Measurements from ENCODE around the gene ELAPOR2. TPM values are rescaled to one million over a fixed set of nuclear protein-coding genes. Genes with fewer than 3 reads are reported as not detected.

The ELAPOR2 gene
- total and polyA plus RNA-seq, 9 of the 15 experiments (the other 6 are each of a cell fraction or from before 2014, with no cell fraction given), result 9.2 to 72.0 (median 35.0) TPM

DNA sequence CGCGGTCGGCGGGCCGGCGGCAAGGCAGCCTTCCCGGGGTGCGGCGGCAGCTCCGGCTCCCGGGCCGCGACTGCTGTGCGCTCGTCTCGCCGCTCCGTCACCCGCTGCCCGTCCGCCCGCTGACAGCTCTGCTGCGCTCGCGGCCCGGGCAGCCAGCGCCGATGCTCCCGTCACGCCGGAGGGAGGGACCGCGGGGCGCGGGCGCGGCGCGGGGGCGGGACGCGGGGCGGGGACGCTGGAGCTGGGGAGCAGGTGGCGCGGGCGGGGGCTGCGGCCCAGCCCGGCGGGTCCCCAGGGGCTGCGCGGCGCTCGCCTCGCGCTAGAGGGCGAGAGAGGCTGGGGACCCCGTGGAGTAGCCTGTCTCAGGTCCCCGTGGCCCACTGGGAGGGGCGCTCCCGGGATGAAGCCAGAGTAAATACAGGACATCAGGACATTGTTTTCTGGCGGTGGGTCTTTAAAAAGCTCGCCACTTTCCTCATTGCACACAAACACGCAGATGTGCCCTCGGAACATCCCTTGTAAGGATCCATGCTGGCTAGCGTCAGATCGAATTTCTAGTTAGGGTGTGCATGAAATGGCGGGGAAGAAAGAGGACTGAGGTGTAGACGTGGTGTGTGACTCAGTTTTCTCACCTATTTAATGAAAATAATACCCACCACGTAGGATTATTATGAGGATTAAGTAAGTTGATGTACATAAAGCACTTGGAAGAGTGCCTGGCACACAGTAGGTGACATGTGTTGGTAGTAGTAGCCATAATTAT lies at the start of gene ELAPOR2 (continued):
- TF ChIP-seq, protein P1, sequence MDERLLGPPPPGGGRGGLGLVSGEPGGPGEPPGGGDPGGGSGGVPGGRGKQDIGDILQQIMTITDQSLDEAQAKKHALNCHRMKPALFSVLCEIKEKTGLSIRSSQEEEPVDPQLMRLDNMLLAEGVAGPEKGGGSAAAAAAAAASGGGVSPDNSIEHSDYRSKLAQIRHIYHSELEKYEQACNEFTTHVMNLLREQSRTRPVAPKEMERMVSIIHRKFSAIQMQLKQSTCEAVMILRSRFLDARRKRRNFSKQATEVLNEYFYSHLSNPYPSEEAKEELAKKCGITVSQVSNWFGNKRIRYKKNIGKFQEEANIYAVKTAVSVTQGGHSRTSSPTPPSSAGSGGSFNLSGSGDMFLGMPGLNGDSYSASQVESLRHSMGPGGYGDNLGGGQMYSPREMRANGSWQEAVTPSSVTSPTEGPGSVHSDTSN (CRISPR knock-in tag; IDR thresholded peaks at IDR 0.05; ENCODE audit: low read depth), result no peak
- TF ChIP-seq, protein P1 (tag; conservative IDR thresholded peaks at IDR 0.05; ENCODE audit: low read depth), result peak; percentile 10; the same call in 1 of the 2 replicates
- TF ChIP-seq XRCC5 (IDR thresholded peaks at IDR 0.05; ENCODE audit: low read depth, low read length) (0 out of 2 replicates have a peak, but pooled peaks have one; percentile 22), CXXC5 (CRISPR knock-in tag; IDR thresholded peaks at IDR 0.05) (peak; percentile 78), FOSL1 (tag; conservative IDR thresholded peaks at IDR 0.05) (peak; percentile 32), POLR2G (IDR thresholded peaks at IDR 0.05; ENCODE audit: low read depth, low read length) (peak; percentile 83), MECOM (CRISPR knock-in tag; IDR thresholded peaks at IDR 0.05) (0 out of 2 replicates have a peak, but pooled peaks have one; percentile 32), HDAC1 (IDR thresholded peaks at IDR 0.05) (peak in 1 of 2 experiments; percentile 32; a peak in 1 of 4 replicates), EP400 (IDR thresholded peaks at IDR 0.05) (peak; percentile 77)
- TF ChIP-seq, protein P2, sequence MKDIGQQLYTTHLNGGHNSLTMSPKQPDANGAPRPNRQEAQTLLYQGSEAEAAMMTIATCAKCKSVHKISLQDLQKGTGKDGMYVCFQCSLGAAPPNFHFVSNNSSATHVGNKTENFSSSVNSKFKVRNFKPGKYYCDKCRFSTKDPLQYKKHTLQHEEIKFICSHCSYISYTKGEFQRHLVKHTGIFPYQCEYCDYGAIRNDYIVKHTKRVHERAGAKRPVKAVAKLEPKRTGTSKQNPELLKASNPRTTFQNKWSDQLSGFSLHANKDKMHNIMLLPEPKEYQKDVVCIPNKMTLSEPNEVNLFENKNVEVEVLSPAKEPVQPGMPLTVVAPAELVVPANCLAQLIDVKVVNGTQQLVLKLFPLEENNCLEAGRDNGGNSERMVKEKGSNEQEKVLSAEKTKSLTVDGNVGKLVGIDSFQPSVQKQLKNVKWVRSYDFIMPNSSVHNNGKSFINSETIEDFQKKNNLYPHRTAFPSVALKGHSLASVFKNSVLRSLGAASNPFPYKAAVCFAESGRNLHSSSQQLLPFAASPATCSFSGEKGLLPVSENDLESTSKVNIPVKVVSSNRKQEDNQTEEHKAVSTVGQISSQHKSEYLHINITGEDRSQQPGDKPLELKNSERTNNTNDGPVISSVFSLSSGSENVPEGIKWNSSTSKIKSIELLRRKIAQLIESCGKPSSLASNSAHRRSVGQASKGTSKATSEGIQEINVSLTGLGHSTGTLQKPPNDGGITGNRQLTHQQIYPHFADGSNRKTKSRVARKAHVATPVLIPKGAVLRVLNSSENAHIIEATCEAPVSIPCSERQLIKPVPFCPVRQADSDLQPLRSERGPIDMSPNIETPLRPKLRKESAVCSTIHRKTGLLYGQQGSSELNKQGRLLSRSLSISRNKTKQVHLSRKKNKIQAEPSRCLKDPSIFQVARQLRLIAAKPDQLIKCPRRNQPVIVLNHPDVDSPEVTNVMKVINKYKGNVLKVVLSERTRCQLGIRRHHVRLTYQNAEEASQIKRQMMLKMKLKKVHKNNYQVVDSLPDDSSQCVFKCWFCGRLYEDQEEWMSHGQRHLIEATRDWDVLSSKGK (CRISPR knock-in tag; IDR thresholded peaks at IDR 0.05), result no peak
- TF ChIP-seq, protein P3, sequence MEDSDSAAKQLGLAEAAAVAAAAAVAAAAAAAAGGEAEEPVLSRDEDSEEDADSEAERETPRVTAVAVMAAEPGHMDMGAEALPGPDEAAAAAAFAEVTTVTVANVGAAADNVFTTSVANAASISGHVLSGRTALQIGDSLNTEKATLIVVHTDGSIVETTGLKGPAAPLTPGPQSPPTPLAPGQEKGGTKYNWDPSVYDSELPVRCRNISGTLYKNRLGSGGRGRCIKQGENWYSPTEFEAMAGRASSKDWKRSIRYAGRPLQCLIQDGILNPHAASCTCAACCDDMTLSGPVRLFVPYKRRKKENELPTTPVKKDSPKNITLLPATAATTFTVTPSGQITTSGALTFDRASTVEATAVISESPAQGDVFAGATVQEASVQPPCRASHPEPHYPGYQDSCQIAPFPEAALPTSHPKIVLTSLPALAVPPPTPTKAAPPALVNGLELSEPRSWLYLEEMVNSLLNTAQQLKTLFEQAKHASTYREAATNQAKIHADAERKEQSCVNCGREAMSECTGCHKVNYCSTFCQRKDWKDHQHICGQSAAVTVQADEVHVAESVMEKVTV (CRISPR knock-in tag; IDR thresholded peaks at IDR 0.05), result peak; percentile 83
- TF ChIP-seq, protein P4, sequence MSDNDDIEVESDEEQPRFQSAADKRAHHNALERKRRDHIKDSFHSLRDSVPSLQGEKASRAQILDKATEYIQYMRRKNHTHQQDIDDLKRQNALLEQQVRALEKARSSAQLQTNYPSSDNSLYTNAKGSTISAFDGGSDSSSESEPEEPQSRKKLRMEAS (CRISPR knock-in tag; IDR thresholded peaks at IDR 0.05), result peak; percentile 70

Measured in K562 (cell line).